ENCODE measurements around the gene ZIC1. TPM values are rescaled to one million over a fixed set of nuclear protein-coding genes. Genes with fewer than 3 reads are reported as not detected.

The ZIC1 gene
- total RNA-seq, 4 donors from 2014 or later: not detected

DNA sequence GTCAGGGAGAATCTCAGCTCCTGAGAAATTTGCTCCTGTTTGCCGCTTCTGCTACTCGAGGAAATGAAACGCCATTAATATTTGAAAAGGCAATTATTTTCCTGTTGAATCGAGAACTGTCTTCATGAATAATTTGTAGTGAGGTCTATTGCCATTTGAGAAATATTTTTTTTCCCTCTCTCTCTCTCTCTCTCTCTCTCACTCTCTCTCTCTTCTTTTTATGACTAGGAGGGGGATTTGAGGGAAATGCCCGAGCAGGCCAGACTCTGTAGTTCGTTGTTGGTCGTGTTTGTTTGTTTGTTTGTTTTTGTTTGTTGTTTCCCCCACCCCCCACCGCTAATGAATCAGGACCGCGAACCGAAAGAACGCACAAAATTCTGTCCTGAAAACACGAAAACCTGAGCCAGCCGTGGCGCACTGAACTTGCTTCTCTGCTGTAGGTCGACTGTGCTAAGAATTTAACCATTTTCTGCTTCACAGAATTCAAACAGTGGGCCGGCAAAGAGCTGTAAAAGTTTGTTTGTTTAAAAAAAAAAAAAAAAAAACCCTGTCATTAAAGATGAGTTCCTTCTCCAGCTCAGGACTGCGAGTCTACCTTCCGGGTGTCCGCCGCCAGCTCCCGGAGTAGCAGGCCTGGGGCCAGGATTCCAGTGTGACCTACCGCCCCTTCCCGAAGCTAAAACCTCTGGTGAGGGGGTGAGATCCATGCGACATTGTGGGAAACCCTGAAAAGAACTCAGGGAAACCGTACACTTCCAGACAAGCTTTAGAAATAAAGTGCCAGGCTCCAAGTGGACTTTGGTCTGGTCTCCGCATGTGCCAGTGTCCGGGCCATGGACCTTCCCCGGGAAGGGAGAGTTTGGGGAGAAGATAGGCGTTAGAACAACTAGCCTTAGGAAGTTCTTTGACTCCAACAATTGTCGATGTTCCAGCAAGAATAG, 15.0 kb upstream of the ZIC1 start:
- no peak overlapping the region for H3K27ac ChIP-seq (replicated peaks in 1 of 4)
- peaks cover 28 to 77% (median 67%) of the 10 kb centered on the region in 4 donors for H3K4me1 ChIP-seq

DNA sequence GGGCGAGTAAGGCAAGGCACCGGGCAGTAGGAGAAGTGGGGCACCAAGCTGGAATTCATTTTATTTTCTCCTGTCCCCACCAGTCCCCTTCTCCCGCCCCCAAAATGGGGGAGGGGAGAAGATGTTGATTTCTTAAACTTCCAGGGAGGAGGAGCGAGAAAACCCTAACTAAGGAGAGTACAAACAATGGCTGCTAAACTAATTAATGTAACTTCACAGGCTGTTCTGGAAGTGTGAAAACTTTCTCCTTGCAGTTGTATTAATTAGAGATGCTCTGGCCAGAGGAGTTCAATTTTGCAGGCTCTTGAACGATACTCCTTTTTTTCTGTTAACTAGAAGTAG, 14.3 kb upstream of the ZIC1 start:
- TF ChIP-seq, protein P1, sequence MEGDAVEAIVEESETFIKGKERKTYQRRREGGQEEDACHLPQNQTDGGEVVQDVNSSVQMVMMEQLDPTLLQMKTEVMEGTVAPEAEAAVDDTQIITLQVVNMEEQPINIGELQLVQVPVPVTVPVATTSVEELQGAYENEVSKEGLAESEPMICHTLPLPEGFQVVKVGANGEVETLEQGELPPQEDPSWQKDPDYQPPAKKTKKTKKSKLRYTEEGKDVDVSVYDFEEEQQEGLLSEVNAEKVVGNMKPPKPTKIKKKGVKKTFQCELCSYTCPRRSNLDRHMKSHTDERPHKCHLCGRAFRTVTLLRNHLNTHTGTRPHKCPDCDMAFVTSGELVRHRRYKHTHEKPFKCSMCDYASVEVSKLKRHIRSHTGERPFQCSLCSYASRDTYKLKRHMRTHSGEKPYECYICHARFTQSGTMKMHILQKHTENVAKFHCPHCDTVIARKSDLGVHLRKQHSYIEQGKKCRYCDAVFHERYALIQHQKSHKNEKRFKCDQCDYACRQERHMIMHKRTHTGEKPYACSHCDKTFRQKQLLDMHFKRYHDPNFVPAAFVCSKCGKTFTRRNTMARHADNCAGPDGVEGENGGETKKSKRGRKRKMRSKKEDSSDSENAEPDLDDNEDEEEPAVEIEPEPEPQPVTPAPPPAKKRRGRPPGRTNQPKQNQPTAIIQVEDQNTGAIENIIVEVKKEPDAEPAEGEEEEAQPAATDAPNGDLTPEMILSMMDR (IDR thresholded peaks at IDR 0.05): no peak
- no peak for TF ChIP-seq POLR2A (IDR thresholded peaks at IDR 0.05; ENCODE audit: low read depth)
- TF ChIP-seq EP300 (IDR thresholded peaks at IDR 0.05): no peak
- TF ChIP-seq POLR2AphosphoS5 (IDR thresholded peaks at IDR 0.05): no peak
- Histone ChIP-seq H3K27me3 (peaks cover 10 to 100% (median 88%) of the 10 kb centered on the region in 4 donors), H3K9me3 (peaks cover 0 to 4% (median 0%) of the 10 kb centered on the region in 4 donors), H3K36me3 (no peaks in the 10 kb centered on the region), H3K27ac (replicated peaks in 1 of 4) (no peak overlapping the region), H3K4me1 (peaks cover 28 to 77% (median 67%) of the 10 kb centered on the region in 4 donors), H3K4me3 (no peak overlapping the region)
- intact Hi-C loops (cut with DNase I): no loop called here
- WGBS: 19% methylated on average over 5 of the region's 5 CpGs
- no peak for DNase-seq (ENCODE audit: extremely low spot score)

More for the DNA sequence above, 15.0 kb upstream of the ZIC1 start:
- peak overlapping the region; percentile 40 to 50 (median 42) for H3K4me3 ChIP-seq
- TF ChIP-seq EP300 (IDR thresholded peaks at IDR 0.05) (no peak), POLR2A (IDR thresholded peaks at IDR 0.05; ENCODE audit: low read depth) (no peak), POLR2AphosphoS5 (IDR thresholded peaks at IDR 0.05) (no peak)
- TF ChIP-seq, protein P1 (IDR thresholded peaks at IDR 0.05): no peak
- no peak for DNase-seq (ENCODE audit: extremely low spot score)
- intact Hi-C loops (cut with DNase I): no loop called here
- H3K36me3 ChIP-seq: no peaks in the 10 kb centered on the region
- H3K9me3 ChIP-seq: no peaks in the 10 kb centered on the region
- H3K27me3 ChIP-seq: peaks cover 10 to 100% (median 94%) of the 10 kb centered on the region in 4 donors
- WGBS: 14% methylated on average over 30 of the region's 31 CpGs

DNA sequence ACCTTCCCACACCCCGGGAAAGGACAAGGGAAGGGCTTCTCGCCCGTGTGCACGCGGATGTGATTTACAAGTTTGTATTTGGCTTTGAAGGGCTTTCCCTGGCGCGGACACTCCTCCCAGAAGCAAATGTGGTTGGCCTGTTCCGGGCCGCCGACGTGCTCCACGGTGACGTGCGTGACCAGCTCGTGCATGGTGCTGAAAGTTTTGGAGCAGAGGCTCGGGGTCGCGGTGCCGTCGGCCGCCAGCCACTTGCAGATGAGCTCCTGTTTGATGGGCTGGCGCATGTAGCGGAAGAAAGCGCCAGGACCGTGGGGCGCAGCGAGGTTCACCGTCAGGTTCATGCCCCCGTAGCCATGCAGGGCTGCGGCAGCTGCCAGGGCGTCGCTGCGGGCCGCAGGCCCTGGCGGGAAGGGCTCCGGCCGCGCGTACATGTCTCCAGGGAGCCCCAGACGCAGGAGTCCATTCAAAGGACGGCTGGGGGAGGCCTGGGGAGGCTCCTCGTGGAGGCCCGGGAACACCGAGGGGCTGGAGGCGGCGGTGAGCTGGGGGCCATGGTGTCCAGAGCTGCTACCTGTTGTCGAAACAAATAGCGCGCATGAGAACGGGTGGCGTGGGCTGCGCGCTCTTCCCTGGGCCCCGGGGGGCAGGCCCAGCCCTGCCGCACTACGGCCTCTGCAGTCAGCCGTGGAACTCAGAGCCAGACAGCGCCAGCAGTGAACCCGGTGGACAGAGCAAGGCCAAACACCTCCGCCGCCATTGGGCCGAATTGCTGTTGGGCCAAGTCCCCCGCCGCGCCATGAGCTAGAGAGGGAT, 13.1 kb upstream of the ZIC1 start:
- 8% methylated on average over 14 of the region's 65 CpGs for WGBS
- no peak overlapping the region for H3K4me3 ChIP-seq
- peaks cover 10 to 100% (median 79%) of the 10 kb centered on the region in 4 donors for H3K27me3 ChIP-seq

DNA sequence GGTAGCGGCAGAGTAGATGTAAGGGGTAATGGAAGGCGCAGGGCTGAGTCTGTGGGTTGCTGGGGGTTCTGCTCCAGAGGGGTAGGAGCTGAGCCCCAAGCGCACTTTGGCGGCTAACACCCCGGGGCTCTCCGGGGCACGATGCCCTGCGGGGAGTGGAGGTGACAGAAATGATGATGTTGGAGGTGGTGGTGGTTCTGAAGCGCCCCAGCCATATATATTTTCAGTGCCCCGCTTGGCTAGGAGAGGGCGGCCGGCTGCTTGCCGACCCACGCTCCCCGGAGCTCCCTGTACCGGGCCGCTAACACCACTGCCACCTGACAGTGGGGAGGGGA, 12.5 kb upstream of the ZIC1 start:
- TF ChIP-seq POLR2AphosphoS5 (IDR thresholded peaks at IDR 0.05) (no peak), EP300 (IDR thresholded peaks at IDR 0.05) (no peak), POLR2A (IDR thresholded peaks at IDR 0.05; ENCODE audit: low read depth) (no peak)
- TF ChIP-seq, protein P1 (IDR thresholded peaks at IDR 0.05): no peak
- Histone ChIP-seq H3K4me1 (peaks cover 24 to 64% (median 55%) of the 10 kb centered on the region in 4 donors), H3K4me3 (no peak overlapping the region), H3K27ac (replicated peaks in 1 of 4) (no peak overlapping the region), H3K9me3 (peaks cover 0 to 4% (median 0%) of the 10 kb centered on the region in 4 donors), H3K27me3 (peaks cover 10 to 100% (median 74%) of the 10 kb centered on the region in 4 donors), H3K36me3 (no peaks in the 10 kb centered on the region)
- no peak for DNase-seq (ENCODE audit: extremely low spot score)
- 10% methylated on average over 17 of the region's 17 CpGs for WGBS
- intact Hi-C loops (cut with DNase I): no loop called here

More for the DNA sequence above, 13.1 kb upstream of the ZIC1 start:
- Histone ChIP-seq H3K9me3 (peaks cover 0 to 4% (median 0%) of the 10 kb centered on the region in 4 donors), H3K36me3 (no peaks in the 10 kb centered on the region), H3K27ac (replicated peaks in 1 of 4) (no peak overlapping the region), H3K4me1 (peaks cover 24 to 70% (median 61%) of the 10 kb centered on the region in 4 donors)
- DNase-seq (ENCODE audit: extremely low spot score): no peak
- intact Hi-C loops (cut with DNase I): no loop called here
- TF ChIP-seq POLR2AphosphoS5 (IDR thresholded peaks at IDR 0.05) (no peak), POLR2A (IDR thresholded peaks at IDR 0.05; ENCODE audit: low read depth) (no peak), EP300 (IDR thresholded peaks at IDR 0.05) (no peak)
- TF ChIP-seq, protein P1 (IDR thresholded peaks at IDR 0.05): no peak
